GM18505 (cell line): ENCODE measurements around the gene AFAP1L2.

Experiments used
- ATAC-seq: cut with Tn5 transposase; IDR thresholded peaks from one replicate; pipeline ENCODE4 v1.9.1; 2021; ENCODE audit not compliant: unreplicated experiment
- POLR2A ChIP-seq: IDR thresholded peaks from 4 replicates; pipeline ENCODE4 v1.6.1; 2011; ENCODE audit warnings: borderline replicate concordance; ENCODE audit not compliant: insufficient read depth, insufficient read length; ENCODE audit errors: extremely low read depth

AFAP1L2 gene

DNA sequence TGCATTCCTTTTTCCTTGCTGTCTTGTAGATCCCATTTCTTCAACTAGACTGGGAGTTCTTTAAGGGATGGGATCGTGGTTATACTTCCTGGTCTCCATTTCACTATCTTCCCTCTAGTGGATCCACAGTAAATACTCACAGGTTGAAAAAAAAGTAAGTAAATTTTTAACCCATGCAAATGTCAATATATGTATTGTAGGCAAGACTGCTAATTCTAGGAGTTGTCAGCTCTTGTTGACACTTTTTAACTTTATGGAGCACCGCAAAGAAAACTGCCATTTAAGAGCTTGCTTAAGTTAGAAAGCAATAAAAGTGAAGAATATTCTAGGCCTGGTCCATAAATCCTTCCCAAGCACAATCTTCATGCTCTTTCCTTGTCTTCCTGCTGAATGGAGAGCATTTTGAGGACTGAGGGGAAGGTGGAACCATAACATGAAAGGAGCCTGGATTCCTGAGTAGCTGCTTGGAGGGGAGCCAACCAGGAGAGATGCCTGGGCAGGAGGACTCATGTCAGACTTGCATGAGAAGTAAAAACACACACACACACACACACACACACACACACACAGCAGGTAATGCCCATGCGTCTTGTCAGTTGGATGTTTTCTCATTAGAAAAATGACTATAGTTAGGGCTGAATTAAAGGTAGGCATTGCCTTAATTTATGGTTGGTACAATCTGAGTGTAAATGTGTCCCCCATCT, 133.1 kb downstream of the AFAP1L2 start:
- no peak for TF ChIP-seq POLR2A
- ATAC-seq, result no peak

GRCh38 chr10:114266521-114266920, 137.8 kb downstream of the AFAP1L2 start:
- no peak for TF ChIP-seq POLR2A
- ATAC-seq, result no peak

DNA sequence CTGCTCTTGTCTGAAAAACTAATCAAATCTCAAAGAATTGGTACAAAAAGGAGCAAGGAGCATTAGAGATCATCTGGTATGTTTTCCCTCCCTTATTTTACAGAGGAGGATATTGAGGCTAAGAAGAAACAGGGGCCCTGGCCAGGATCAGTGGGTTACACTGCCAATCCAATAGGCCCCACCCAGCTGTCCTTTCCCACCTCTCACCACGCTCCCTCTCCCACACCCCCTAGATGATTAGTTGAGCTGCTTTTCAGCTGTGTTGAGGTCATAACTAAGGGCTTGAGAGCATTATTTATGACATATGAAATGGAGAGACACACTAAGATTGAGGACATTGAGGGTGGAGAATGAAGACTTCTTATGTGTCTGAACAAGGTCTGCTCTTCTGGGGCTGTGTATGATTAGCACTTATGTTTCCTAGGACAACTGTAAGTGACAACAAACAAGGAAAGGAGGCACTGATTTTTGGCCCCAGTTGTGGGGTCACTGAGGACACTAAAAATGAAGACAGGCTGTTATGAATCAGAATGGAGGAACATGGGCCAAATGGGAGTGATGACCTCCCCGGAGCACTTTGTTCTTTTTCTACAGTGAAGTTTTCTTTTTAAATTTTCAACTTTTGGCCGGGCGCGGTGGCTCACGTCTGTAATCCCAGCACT, 138.8 kb downstream of the AFAP1L2 start:
- no peak for TF ChIP-seq POLR2A
- ATAC-seq, result no peak

GRCh38 chr10:114262496-114262895, 141.8 kb downstream of the AFAP1L2 start:
- ATAC-seq, result no peak
- no peak for TF ChIP-seq POLR2A

- no peak for TF ChIP-seq POLR2A
Measured at GRCh38 chr10:114261076-114261475, 143.2 kb downstream of the AFAP1L2 start.

GRCh38 chr10:114260366-114260765, 143.9 kb downstream of the AFAP1L2 start:
- TF ChIP-seq POLR2A, result no peak
- ATAC-seq, result no peak

More at GRCh38 chr10:114261076-114261475, 143.2 kb downstream of the AFAP1L2 start:
- no peak for ATAC-seq

DNA sequence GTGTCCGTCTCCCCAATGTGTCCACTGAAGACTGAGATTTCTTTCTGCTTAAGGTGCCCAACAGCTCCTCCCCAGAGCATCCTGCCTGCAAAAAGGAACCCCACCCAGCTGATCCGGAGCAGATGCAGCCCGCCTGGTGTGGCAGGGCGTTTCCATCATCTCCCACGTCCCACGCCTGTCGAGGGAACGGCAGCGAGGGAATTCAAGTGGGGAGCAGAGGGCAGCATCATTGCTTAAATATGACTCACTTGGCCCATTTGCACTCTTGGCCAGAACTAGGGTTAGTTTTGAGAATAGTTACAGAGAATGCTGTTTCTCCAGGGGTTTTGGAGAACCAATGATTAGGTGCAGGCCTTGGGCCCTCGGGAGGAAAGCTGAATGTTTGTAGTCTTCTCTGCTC, 144.5 kb downstream of the AFAP1L2 start:
- no peak for TF ChIP-seq POLR2A
- ATAC-seq, result no peak

DNA sequence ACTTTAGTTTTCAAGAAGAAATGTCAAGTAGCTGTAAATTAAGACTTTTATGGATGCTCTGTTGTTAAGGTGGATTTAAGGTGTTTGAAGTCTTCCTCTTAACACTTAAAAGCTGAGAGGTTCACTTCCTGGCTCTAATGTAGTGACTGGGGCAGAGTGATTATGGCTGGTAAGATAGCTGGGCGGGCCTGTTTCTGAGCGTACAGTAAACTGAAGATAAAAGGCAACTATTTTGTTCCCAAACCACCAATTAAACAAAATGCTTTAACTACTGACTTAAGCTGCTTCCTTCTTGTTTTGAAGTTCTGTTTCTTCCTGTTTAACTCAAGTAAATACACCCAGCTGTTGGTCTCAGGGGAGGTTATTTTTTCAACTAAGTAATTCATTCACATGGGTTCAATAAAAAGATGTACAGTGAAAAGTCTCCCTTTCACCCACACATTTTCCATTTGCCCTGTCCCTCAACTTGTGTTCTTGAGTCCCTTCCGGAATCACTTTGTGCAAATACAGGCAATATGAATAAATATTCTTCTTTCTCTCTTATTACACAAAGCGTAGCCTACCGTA, 145.9 kb downstream of the AFAP1L2 start:
- TF ChIP-seq POLR2A, result no peak
- ATAC-seq, result no peak

GRCh38 chr10:114257498-114257897, 146.8 kb downstream of the AFAP1L2 start:
- ATAC-seq, result no peak
- no peak for TF ChIP-seq POLR2A

- ATAC-seq, result no peak
- no peak for TF ChIP-seq POLR2A
Measured at GRCh38 chr10:114256822-114257221, 147.5 kb downstream of the AFAP1L2 start.

- no peak for ATAC-seq
- no peak for TF ChIP-seq POLR2A
Measured at GRCh38 chr10:114256008-114256765, 148.1 kb downstream of the AFAP1L2 start.

GRCh38 chr10:114255227-114255626, 149.1 kb downstream of the AFAP1L2 start:
- no peak for ATAC-seq
- TF ChIP-seq POLR2A, result no peak

DNA sequence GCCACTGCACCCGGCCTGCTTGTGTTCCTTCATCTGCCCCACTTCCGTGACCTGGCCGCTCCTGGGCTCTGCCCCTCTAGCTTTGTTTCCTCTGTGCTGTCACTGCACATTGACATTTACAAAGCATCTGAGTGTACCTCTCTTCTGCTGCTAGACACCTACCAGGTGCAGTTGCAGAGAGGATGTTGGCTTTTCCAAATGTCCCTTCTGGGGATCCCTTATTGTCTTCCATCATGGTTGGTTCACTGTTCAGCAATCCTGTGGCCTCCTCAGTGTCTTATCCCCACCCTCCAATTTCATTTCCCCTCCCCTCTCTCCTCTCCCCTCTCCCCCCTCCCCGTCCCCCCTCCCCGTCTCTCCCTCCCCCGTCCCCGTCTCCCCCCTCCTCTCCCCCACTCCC, 151.4 kb downstream of the AFAP1L2 start:
- TF ChIP-seq POLR2A, result no peak
- no peak for ATAC-seq
